Measurements from ENCODE around the gene HDAC4.

DNA sequence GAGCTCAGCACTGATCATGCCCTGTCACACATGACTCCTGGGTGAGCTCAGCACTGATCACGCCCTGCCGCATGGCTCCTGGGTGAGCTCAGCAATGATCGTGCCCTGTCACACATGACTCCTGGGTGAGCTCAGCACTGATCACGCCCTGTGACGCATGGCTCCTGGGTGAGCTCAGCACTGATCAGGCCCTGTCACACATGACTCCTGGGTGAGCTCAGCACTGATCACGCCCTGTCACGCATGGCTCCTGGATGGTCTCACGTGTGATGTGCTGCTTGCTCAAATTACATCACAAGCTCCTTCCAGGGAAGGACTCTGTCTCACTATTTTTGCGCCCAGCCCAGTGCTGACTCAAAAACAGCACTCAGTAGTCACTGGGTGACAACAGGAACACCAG is 258.0 kb downstream of the HDAC4 start:
- no peak for TF ChIP-seq CHD2 (IDR thresholded peaks at IDR 0.05; ENCODE audit: borderline replicate concordance, low read depth, low read length)
- TF ChIP-seq RAD21 (IDR thresholded peaks at IDR 0.05; ENCODE audit: insufficient read depth, low read depth, low read length), result no peak
- TF ChIP-seq NBN (IDR thresholded peaks at IDR 0.05), result no peak
- no peak for TF ChIP-seq PAX8 (IDR thresholded peaks at IDR 0.05)
- no peak for TF ChIP-seq SMC3 (IDR thresholded peaks at IDR 0.05; ENCODE audit: borderline replicate concordance, low read length)
- TF ChIP-seq CHD4 (IDR thresholded peaks at IDR 0.05), result no peak
- TF ChIP-seq, protein P1, sequence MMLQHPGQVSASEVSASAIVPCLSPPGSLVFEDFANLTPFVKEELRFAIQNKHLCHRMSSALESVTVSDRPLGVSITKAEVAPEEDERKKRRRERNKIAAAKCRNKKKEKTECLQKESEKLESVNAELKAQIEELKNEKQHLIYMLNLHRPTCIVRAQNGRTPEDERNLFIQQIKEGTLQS (IDR thresholded peaks at IDR 0.05; ENCODE audit: borderline replicate concordance, extremely low read depth, low read depth, low read length), result no peak
- no peak for TF ChIP-seq MYB (IDR thresholded peaks at IDR 0.05; ENCODE audit: borderline replicate concordance, low read depth, low read length)
- TF ChIP-seq ZNF274 (IDR thresholded peaks at IDR 0.05; ENCODE audit: insufficient read depth, insufficient read length), result no peak
- no peak for TF ChIP-seq EZH2 (IDR thresholded peaks at IDR 0.05; ENCODE audit: borderline replicate concordance, control insufficient read depth, low read depth, low read length)
- TF ChIP-seq, protein P2, sequence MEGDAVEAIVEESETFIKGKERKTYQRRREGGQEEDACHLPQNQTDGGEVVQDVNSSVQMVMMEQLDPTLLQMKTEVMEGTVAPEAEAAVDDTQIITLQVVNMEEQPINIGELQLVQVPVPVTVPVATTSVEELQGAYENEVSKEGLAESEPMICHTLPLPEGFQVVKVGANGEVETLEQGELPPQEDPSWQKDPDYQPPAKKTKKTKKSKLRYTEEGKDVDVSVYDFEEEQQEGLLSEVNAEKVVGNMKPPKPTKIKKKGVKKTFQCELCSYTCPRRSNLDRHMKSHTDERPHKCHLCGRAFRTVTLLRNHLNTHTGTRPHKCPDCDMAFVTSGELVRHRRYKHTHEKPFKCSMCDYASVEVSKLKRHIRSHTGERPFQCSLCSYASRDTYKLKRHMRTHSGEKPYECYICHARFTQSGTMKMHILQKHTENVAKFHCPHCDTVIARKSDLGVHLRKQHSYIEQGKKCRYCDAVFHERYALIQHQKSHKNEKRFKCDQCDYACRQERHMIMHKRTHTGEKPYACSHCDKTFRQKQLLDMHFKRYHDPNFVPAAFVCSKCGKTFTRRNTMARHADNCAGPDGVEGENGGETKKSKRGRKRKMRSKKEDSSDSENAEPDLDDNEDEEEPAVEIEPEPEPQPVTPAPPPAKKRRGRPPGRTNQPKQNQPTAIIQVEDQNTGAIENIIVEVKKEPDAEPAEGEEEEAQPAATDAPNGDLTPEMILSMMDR (IDR thresholded peaks at IDR 0.05 in 2 of 3, conservative IDR thresholded peaks at IDR 0.05 in 1 of 3; ENCODE audit: control insufficient read depth in 2 of 3, extremely low read depth in 1 of 3, insufficient read depth in 1 of 3, low read depth in 3 of 3, low read length in 3 of 3), result no peak
- no peak for TF ChIP-seq NFIC (IDR thresholded peaks at IDR 0.05; ENCODE audit: low read depth, low read length)

Data from GM12878 (cell line).